Pancreas (tissue), 10 donors: ENCODE measurements around the gene RTN4RL1. TPM values are rescaled to one million over a fixed set of nuclear protein-coding genes. Genes with fewer than 3 reads are reported as not detected.

ENCODE experiments used
- ATAC-seq, 4 donors: fragments of 200-7000 bp; cut with Tn5 transposase; one replicate each; pipeline versions ENCODE4 v1.8.0 to v1.9.1; 2020; ENCODE audit warnings: mild to moderate bottlenecking in 4 of 4, moderate library complexity in 4 of 4
- DNase-seq, 6 donors: peaks; one replicate each; pipeline ENCODE4 v3.0.0-alpha.2; 2020
- FAIRE-seq: peaks from 2 replicates; lab custom pipeline; 2012; peaks lifted over from hg19 to GRCh38; lab: Jason Lieb, UNC
- H3K27ac ChIP-seq, 4 donors: fragments of 200-600 bp; sonication (generic); 1 replicate in 3 of 4; 2 replicates in 1 of 4; pipeline versions ENCODE4 v1.5.0 to v1.8.0; 2020
- H3K27me3 ChIP-seq, 4 donors: fragments of 200-600 bp; one replicate each; pipeline ENCODE4 v1.8.0; 2021
- H3K36me3 ChIP-seq, 3 donors: fragments of 200-600 bp; sonication (generic) in 1 of 3; one replicate each; pipeline versions ENCODE4 v1.5.0 to v1.8.0; 2020 to 2021
- H3K4me1 ChIP-seq, 3 donors: fragments of 200-600 bp; one replicate each; pipeline ENCODE4 v1.8.0; 2021
- H3K4me3 ChIP-seq, 4 donors: fragments of 200-600 bp; sonication (generic) in 2 of 4; one replicate each; pipeline versions ENCODE4 v1.5.0 to v1.8.0; 2020 to 2021
- H3K9me3 ChIP-seq, 4 donors: fragments of 200-600 bp; one replicate each; pipeline ENCODE4 v1.8.0; 2021
- CTCF ChIP-seq, 4 donors: fragments of 200-600 bp; sonication (generic) in 3 of 4; IDR thresholded peaks; one replicate each; pipeline versions ENCODE4 v1.5.0 to v1.8.0; 2021; ENCODE audit warnings: antibody characterized with exemption in 4 of 4
- WGBS, 2 donors: extraction: QIAGEN DNeasy Blood & Tissue Kit; methylation state at CpG; one replicate each; pipeline ENCODE4 v1.1.7; 2013; 5-methylcytosine and 5-hydroxymethylcytosine counted together
- intact Hi-C, 3 donors: fragments of 100-400 bp; cut with DNase I; formaldehyde crosslinking; loops; one replicate each; pipeline versions ENCODE4 v1.11.1 to v1.14.2; 2022
- polyA plus RNA-seq, 2 donors: library from polyadenylated mRNA; stranded (reverse); fragments of 200-250 nt; gene quantifications; one replicate each; pipeline ENCODE4 v1.2.3, GENCODE V29; 2013
- total RNA-seq, 6 donors: library from RNA; stranded (reverse); fragmentation: NEBNext Ultra II Directional in 4 of 6; extraction: Animal tissue kit (Norgen Biotek cat#: 25700) in 4 of 6; gene quantifications; one replicate each; pipeline versions ENCODE4 v1.2.1 to v1.2.4, GENCODE V29; 2021 to 2023
- donor health status: healthy with polysubstance abuse.
- donor health status: DM: no; HTN: no; CAD: no; lungs with moderate emphysema.
- donor health status: DM: no; HTN: no; CAD: no.
- donor health status: control.
- donor health status: control.
- donor health status: Bipolar disorder and iron deficiency.
- donor health status: DM: yes; HTN: yes; CAD: no.
- donor health status: DM: no; HTN: no; CAD: no.
- donor health status: DM: no; HTN: no; CAD: no.
- donor health status: DM: yes; HTN: yes; CAD: no.

RTN4RL1 gene
- total and polyA plus RNA-seq, 8 donors = 0.93 to 3.6 (median 2.1) TPM

- no peaks in the 10 kb centered on the region for H3K9me3 ChIP-seq
- H3K4me1 ChIP-seq = no peaks in the 10 kb centered on the region
- H3K27ac ChIP-seq = no peak overlapping the region
- H3K36me3 ChIP-seq = peaks cover 0 to 21% (median 0%) of the 10 kb centered on the region in 3 donors
- intact Hi-C loops = loop anchor here in 1 of 3 donors (10.0 kb wide), 1 partner anchor 171 kb away; no protein-coding TSS in a partner anchor
- ATAC-seq = no peak
- no peak overlapping the region for H3K4me3 ChIP-seq
- DNase-seq = no peak
- no peaks in the 10 kb centered on the region for H3K27me3 ChIP-seq
- no peak for TF ChIP-seq CTCF (IDR thresholded peaks at IDR 0.05)
- 67 to 73% methylated on average over 5 of the region's 5 CpGs for WGBS, 2 donors
- FAIRE-seq = no peak
Observed at GRCh38 chr17:2064147-2064489, 39.0 kb upstream of the RTN4RL1 start.

- FAIRE-seq = no peak
- no peaks in the 10 kb centered on the region for H3K27me3 ChIP-seq
- ATAC-seq = no peak
- H3K4me3 ChIP-seq = no peak overlapping the region
- TF ChIP-seq CTCF (IDR thresholded peaks at IDR 0.05) = no peak
- no peak for DNase-seq
- 84% methylated on average over 16 of the region's 16 CpGs for WGBS, 2 donors
- no peaks in the 10 kb centered on the region for H3K9me3 ChIP-seq
- no peak overlapping the region for H3K27ac ChIP-seq
- no peaks in the 10 kb centered on the region for H3K4me1 ChIP-seq
- intact Hi-C loops = loop anchor here in 1 of 3 donors (10.0 kb wide), 1 partner anchor 171 kb away; no protein-coding TSS in a partner anchor
- H3K36me3 ChIP-seq = peaks cover 0 to 21% (median 0%) of the 10 kb centered on the region in 3 donors
Observed at GRCh38 chr17:2063261-2064146, 38.4 kb upstream of the RTN4RL1 start.

DNA sequence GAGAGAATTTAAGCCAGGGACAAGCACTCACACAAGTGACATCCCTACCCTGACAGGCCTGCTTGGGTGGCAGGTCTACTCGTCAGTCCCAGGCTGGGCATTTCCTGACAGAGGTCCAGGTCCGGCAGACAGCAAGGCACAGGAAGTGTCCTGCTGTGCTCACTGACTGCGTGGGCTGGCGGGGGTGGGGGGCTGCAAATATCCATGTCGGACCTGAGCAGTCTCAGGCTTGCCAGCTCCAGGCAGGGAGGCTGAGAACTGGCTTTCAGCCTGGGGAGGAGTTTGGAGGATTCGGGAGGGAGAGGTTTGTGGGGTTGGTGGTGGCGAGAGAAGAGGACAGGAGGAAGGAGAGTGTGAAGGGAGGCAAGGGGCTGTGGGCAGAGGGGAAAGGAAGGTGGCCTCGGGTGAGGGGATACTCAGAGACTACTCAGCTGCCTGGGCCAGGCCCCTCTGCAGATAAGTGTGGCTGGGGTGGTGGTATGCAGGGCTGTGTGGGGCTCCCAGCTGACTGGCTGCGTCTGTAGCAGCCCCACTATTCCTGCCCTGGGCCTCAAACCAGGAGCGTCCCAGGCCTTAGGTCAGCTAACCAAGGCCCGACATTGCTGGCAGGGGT lies 37.5 kb upstream of the RTN4RL1 start:
- no peak for DNase-seq
- no peak for TF ChIP-seq CTCF (IDR thresholded peaks at IDR 0.05)
- 80 to 83% methylated on average over 11 of the region's 11 CpGs for WGBS, 2 donors
- H3K4me1 ChIP-seq = no peaks in the 10 kb centered on the region
- ATAC-seq = no peak
- H3K27ac ChIP-seq = no peak overlapping the region
- intact Hi-C loops = loop anchor here in 1 of 3 donors (10.0 kb wide), 1 partner anchor 172 kb away; no protein-coding TSS in a partner anchor
- no peak overlapping the region for H3K4me3 ChIP-seq
- H3K27me3 ChIP-seq = peaks cover 0 to 3% (median 0%) of the 10 kb centered on the region in 4 donors
- no peak for FAIRE-seq
- H3K36me3 ChIP-seq = peaks cover 0 to 21% (median 0%) of the 10 kb centered on the region in 3 donors
- H3K9me3 ChIP-seq = no peaks in the 10 kb centered on the region

DNA sequence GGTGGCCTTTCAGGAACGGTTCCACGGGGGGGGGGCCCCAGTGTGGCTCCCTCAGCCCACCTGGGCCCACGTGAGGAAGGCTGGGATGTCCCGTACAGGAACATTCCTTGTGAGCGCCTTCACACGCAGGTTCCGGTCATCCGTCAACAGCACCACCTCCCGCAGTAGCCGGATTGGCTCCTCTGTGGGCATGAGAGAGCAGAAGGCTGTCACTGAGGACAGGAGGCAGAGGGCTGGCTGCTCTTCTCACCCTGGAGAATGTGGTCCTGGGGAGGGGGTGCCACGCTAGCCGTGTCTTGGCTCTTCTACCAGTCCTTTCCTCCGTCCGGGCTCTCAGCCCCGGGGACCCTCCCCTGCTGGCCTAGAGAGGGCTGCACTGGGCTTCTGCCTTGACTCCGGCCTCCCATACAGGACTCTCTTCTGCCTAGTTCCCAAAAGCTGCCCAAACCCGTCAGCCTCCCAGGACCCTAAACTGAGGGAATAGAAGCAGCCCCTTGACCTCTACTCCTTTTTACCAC lies 36.4 kb upstream of the RTN4RL1 start:
- FAIRE-seq = no peak
- no peak overlapping the region for H3K4me3 ChIP-seq
- ATAC-seq = no peak
- peaks cover 0 to 3% (median 0%) of the 10 kb centered on the region in 4 donors for H3K27me3 ChIP-seq
- TF ChIP-seq CTCF (IDR thresholded peaks at IDR 0.05) = no peak
- DNase-seq = no peak
- no peaks in the 10 kb centered on the region for H3K9me3 ChIP-seq
- H3K36me3 ChIP-seq = peaks cover 0 to 21% (median 0%) of the 10 kb centered on the region in 3 donors
- H3K27ac ChIP-seq = no peak overlapping the region
- H3K4me1 ChIP-seq = no peaks in the 10 kb centered on the region
- 86 to 88% methylated on average over 17 of the region's 17 CpGs for WGBS, 2 donors
- intact Hi-C loops = loop anchor here in 1 of 3 donors (10.0 kb wide), 1 partner anchor 173 kb away; no protein-coding TSS in a partner anchor
